Small intestine (tissue), 7 donors: ENCODE measurements around the gene SLC12A7. TPM values are rescaled to one million over a fixed set of nuclear protein-coding genes. Genes with fewer than 3 reads are reported as not detected.
A peak's percentile ranks its signal among the peaks of the same experiment; 100 is the strongest.

Experiments
- DNase-seq, 2 donors: peaks; one replicate each; pipeline versions ENCODE4 v3.0.0 to v3.0.0-alpha.2; 2013
- FAIRE-seq: peaks from 2 replicates; lab custom pipeline; 2012; peaks lifted over from hg19 to GRCh38; lab: Jason Lieb, UNC
- H3K27ac ChIP-seq, 3 donors: one replicate each; pipeline ENCODE4 v1.5.1; 2013; ENCODE audit warnings: low read length in 2 of 3, mild to moderate bottlenecking in 2 of 3, control low read depth in 1 of 3, inconsistent platforms in 1 of 3, low read depth in 1 of 3, moderate library complexity in 1 of 3
- H3K27me3 ChIP-seq, 3 donors: one replicate each; pipeline ENCODE4 v1.6.1; 2013; ENCODE audit warnings: low read length in 3 of 3, inconsistent platforms in 1 of 3; ENCODE audit not compliant: control insufficient read depth in 3 of 3, insufficient read depth in 3 of 3
- H3K36me3 ChIP-seq, 3 donors: one replicate each; pipeline ENCODE4 v1.6.1; 2013; ENCODE audit warnings: low read length in 3 of 3, inconsistent platforms in 1 of 3, low read depth in 1 of 3, mild to moderate bottlenecking in 1 of 3, moderate library complexity in 1 of 3; ENCODE audit not compliant: control insufficient read depth in 3 of 3, insufficient read depth in 2 of 3
- H3K4me1 ChIP-seq, 3 donors: one replicate each; pipeline ENCODE4 v1.6.1; 2013; ENCODE audit warnings: low read length in 2 of 3, inconsistent platforms in 1 of 3, low read depth in 1 of 3, mild to moderate bottlenecking in 1 of 3, moderate library complexity in 1 of 3; ENCODE audit not compliant: control insufficient read depth in 3 of 3, insufficient read depth in 2 of 3
- H3K4me3 ChIP-seq, 3 donors: one replicate each; pipeline ENCODE4 v1.5.1; 2013; ENCODE audit warnings: low read length in 3 of 3, control low read depth in 1 of 3, inconsistent platforms in 1 of 3, low read depth in 1 of 3, mild to moderate bottlenecking in 1 of 3, moderate library complexity in 1 of 3
- H3K9me3 ChIP-seq, 2 donors: one replicate each; pipeline ENCODE4 v1.6.1; 2013; ENCODE audit warnings: low read depth in 1 of 2, low read length in 1 of 2; ENCODE audit not compliant: control insufficient read depth in 2 of 2, insufficient read depth in 1 of 2
- WGBS, 3 donors: extraction: QIAGEN DNeasy Blood & Tissue Kit; methylation state at CpG; one replicate each; pipeline ENCODE4 v1.1.7; 2013; 5-methylcytosine and 5-hydroxymethylcytosine counted together
- polyA plus RNA-seq, 4 donors: library from polyadenylated mRNA; stranded (reverse) in 3 of 4; unstranded in 1 of 4; fragments of 200-250 nt in 3 of 4; fragments of 120-200 nt in 1 of 4; gene quantifications; one replicate each; pipeline versions ENCODE4 v1.2.1 to v1.2.3, GENCODE V29; 2013
- donor health status: healthy with polysubstance abuse.
- donor health status: control.
- donor health status: control.
- donor health status: Bipolar disorder and iron deficiency.
- donor health status: healthy.

The SLC12A7 gene
- polyA plus RNA-seq, 4 donors, result 32.7 to 79.9 (median 44.5) TPM

GRCh38 chr5:1113805-1114586 is 2.1 kb upstream of the SLC12A7 start:
- 82 to 89% (median 86%) methylated on average over 19 of the region's 19 CpGs for WGBS, 3 donors
- Histone ChIP-seq H3K4me3 (no peak overlapping the region), H3K9me3 (no peaks in the 10 kb centered on the region), H3K27ac (no peak overlapping the region), H3K36me3 (peaks cover 0 to 26% (median 0%) of the 10 kb centered on the region in 3 donors), H3K4me1 (peaks cover 5 to 36% (median 6%) of the 10 kb centered on the region in 3 donors), H3K27me3 (no peaks in the 10 kb centered on the region)
- no peak for FAIRE-seq
- no peak for DNase-seq

- WGBS, 3 donors, result 49 to 72% (median 67%) methylated on average over 5 of the region's 5 CpGs
- Histone ChIP-seq H3K27me3 (no peaks in the 10 kb centered on the region), H3K4me3 (no peak overlapping the region), H3K36me3 (peaks cover 0 to 33% (median 0%) of the 10 kb centered on the region in 3 donors), H3K9me3 (no peaks in the 10 kb centered on the region), H3K4me1 (peaks cover 2 to 36% (median 4%) of the 10 kb centered on the region in 3 donors), H3K27ac (peak overlapping the region in 1 of 3 donors; percentile 0)
- FAIRE-seq, result no peak
- DNase-seq, result no peak
These were observed 1.4 kb upstream of the SLC12A7 start for GRCh38 chr5:1113332-1113690.

GRCh38 chr5:1112596-1113331 is 901 bp upstream of the SLC12A7 start:
- DNase-seq (peak in 1 of 2 donors; percentile 43), FAIRE-seq (no peak)
- Histone ChIP-seq H3K27ac (peak overlapping the region in 1 of 3 donors; percentile 0), H3K27me3 (no peaks in the 10 kb centered on the region), H3K4me1 (peaks cover 0 to 36% (median 4%) of the 10 kb centered on the region in 3 donors), H3K36me3 (peaks cover 0 to 38% (median 0%) of the 10 kb centered on the region in 3 donors), H3K9me3 (no peaks in the 10 kb centered on the region), H3K4me3 (no peak overlapping the region)
- 26 to 53% (median 28%) methylated on average over 12 to 13 of the region's 13 CpGs for WGBS, 3 donors

DNA sequence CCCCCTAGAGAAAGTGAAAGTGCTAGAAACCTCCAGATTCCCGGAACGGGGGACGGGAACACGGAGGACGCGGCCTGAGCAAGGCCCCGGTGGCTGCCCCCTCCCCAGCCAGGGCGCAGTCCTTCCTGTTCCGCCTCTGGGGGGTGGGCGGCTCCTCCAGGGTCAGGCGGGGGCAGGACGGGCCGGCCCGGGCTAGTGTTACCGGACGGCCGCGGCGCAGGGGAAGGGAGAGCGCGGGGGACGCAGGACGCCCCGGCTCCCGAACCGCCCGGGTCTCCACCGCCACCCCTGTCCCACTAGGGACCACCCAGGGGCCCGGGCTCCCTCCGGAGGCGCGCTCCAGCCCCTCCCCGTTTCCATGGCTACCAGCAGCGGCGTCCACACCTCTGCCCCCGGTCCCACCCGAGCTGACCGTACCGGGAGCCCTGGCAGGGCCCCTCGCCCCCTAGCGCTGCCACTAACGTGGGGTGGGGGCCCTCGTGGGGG is 579 bp downstream of the SLC12A7 start:
- peak; percentile 41 to 68 for DNase-seq
- H3K27me3 ChIP-seq, result no peaks in the 10 kb centered on the region
- FAIRE-seq, result no peak
- H3K36me3 ChIP-seq, result peaks cover 0 to 53% (median 0%) of the 10 kb centered on the region in 3 donors
- 0 to 1% (median 1%) methylated on average over 17 to 43 of the region's 43 CpGs for WGBS, 3 donors
- H3K4me3 ChIP-seq, result peak overlapping the region; percentile 68 to 95 (median 92)
- H3K4me1 ChIP-seq, result peaks cover 0 to 46% (median 4%) of the 10 kb centered on the region in 3 donors
- peak overlapping the region; percentile 81 to 96 (median 91) for H3K27ac ChIP-seq
- H3K9me3 ChIP-seq, result no peaks in the 10 kb centered on the region

DNA sequence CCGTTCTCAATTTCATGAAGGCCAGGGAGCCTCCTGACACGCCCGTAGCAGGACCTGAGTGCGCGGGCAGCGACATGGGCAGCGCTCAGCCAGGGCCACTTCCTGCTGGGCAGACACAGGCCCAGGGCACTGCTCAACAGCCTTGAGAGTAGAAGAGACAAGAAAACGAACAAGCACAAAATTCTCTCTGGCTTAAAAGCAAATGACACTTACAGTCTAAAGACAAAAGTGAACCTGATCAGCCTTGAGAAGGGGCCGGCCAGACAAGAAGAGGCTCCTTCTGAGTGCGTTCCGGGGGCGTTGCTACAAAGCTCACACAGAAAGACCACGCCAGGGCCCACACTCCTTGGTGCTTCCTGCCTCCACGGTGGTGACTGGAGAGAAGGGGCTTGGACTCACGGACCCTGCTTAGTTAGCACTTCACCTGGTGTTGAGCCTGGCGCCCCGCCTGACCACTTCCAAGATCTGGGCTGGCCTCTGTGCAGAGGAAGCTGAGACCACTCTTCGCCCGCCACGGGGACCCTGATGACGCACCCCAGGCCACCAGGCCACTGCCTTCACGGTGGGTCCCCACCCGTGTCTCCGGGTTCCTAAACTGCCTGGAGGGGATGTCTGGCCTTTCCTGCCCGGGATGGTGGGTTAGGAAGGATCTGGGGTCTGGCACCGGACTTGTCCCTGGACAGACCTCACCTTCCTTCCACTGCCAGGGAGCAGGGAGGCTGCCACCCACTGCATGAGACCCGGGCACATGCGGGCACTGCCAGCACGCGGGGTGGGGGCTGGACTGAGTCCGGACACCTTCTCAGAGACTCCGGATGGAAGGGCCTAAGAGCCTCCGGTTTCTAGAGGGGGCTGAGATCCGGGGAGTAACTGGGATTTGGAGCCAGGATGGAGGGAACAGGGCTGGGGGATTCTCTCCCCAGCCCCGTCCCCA is 1.3 kb downstream of the SLC12A7 start:
- peak; percentile 52 to 53 for DNase-seq
- H3K4me1 ChIP-seq, result peaks cover 2 to 51% (median 4%) of the 10 kb centered on the region in 3 donors
- H3K9me3 ChIP-seq, result no peaks in the 10 kb centered on the region
- FAIRE-seq, result no peak
- H3K27me3 ChIP-seq, result no peaks in the 10 kb centered on the region
- H3K36me3 ChIP-seq, result peaks cover 0 to 60% (median 0%) of the 10 kb centered on the region in 3 donors
- peak overlapping the region; percentile 81 to 96 (median 91) for H3K27ac ChIP-seq
- H3K4me3 ChIP-seq, result peak overlapping the region; percentile 68 to 95 (median 92)
- 9 to 22% (median 15%) methylated on average over 34 to 35 of the region's 35 CpGs for WGBS, 3 donors

GRCh38 chr5:1109542-1110306 is 2.1 kb downstream of the SLC12A7 start:
- no peaks in the 10 kb centered on the region for H3K9me3 ChIP-seq
- no peak for FAIRE-seq
- DNase-seq, result peak in 1 of 2 donors; percentile 36
- H3K27ac ChIP-seq, result peak overlapping the region; percentile 91 to 99 (median 96)
- H3K27me3 ChIP-seq, result no peaks in the 10 kb centered on the region
- 43 to 62% (median 58%) methylated on average over 25 to 26 of the region's 26 CpGs for WGBS, 3 donors
- H3K4me1 ChIP-seq, result peaks cover 6 to 59% (median 8%) of the 10 kb centered on the region in 3 donors
- peaks cover 0 to 65% (median 0%) of the 10 kb centered on the region in 3 donors for H3K36me3 ChIP-seq
- H3K4me3 ChIP-seq, result peak overlapping the region in 2 of 3 donors; percentile 68 to 95

GRCh38 chr5:1108865-1109174 is 3.0 kb downstream of the SLC12A7 start:
- H3K36me3 ChIP-seq, result peaks cover 0 to 68% (median 0%) of the 10 kb centered on the region in 3 donors
- H3K4me1 ChIP-seq, result peaks cover 10 to 68% (median 16%) of the 10 kb centered on the region in 3 donors
- peak overlapping the region in 1 of 3 donors; percentile 95 for H3K4me3 ChIP-seq
- no peak for DNase-seq
- no peaks in the 10 kb centered on the region for H3K9me3 ChIP-seq
- H3K27ac ChIP-seq, result peak overlapping the region; percentile 46 to 99 (median 96)
- 62 to 81% (median 67%) methylated on average over 10 to 11 of the region's 11 CpGs for WGBS, 3 donors
- FAIRE-seq, result no peak
- no peaks in the 10 kb centered on the region for H3K27me3 ChIP-seq
